GM21447 (cell line): ENCODE measurements around the gene PLXNA4.

ENCODE experiments used
- ATAC-seq: cut with Tn5 transposase; IDR thresholded peaks from one replicate; pipeline ENCODE4 v1.9.1; 2021; ENCODE audit not compliant: unreplicated experiment

The PLXNA4 gene

GRCh38 chr7:132336797-132337196, 239.5 kb downstream of the PLXNA4 start:
- no peak for ATAC-seq

GRCh38 chr7:132333301-132333700, 243.0 kb downstream of the PLXNA4 start:
- ATAC-seq = no peak

- ATAC-seq = no peak
Measured at GRCh38 chr7:132328760-132329159, 247.5 kb downstream of the PLXNA4 start.

GRCh38 chr7:132328047-132328620, 248.1 kb downstream of the PLXNA4 start:
- ATAC-seq = no peak

- ATAC-seq = no peak
Measured at GRCh38 chr7:132326878-132327589, 249.2 kb downstream of the PLXNA4 start.

GRCh38 chr7:132322970-132323369, 253.3 kb downstream of the PLXNA4 start:
- ATAC-seq = no peak

GRCh38 chr7:132321387-132321786, 254.9 kb downstream of the PLXNA4 start:
- no peak for ATAC-seq

- no peak for ATAC-seq
Measured at GRCh38 chr7:132319481-132319880, 256.8 kb downstream of the PLXNA4 start.

- peak; percentile 81 for ATAC-seq
Measured at GRCh38 chr7:132318352-132319318, 257.6 kb downstream of the PLXNA4 start.

GRCh38 chr7:132317701-132318351, 258.4 kb downstream of the PLXNA4 start:
- no peak for ATAC-seq

- ATAC-seq = no peak
Measured at GRCh38 chr7:132312531-132313055, 263.7 kb downstream of the PLXNA4 start.

GRCh38 chr7:132311733-132312132, 264.5 kb downstream of the PLXNA4 start:
- no peak for ATAC-seq

GRCh38 chr7:132309102-132309805, 267.0 kb downstream of the PLXNA4 start:
- no peak for ATAC-seq

GRCh38 chr7:132307465-132307864, 268.8 kb downstream of the PLXNA4 start:
- ATAC-seq = no peak

- ATAC-seq = no peak
Measured at GRCh38 chr7:132300599-132301277, 275.5 kb downstream of the PLXNA4 start.

- no peak for ATAC-seq
Measured at GRCh38 chr7:132298790-132299189, 277.5 kb downstream of the PLXNA4 start.

- ATAC-seq = no peak
Measured at GRCh38 chr7:132296820-132297219, 279.4 kb downstream of the PLXNA4 start.

- ATAC-seq = no peak
Measured at GRCh38 chr7:132295175-132295574, 281.1 kb downstream of the PLXNA4 start.

GRCh38 chr7:132292803-132293202, 283.5 kb downstream of the PLXNA4 start:
- ATAC-seq = no peak

- no peak for ATAC-seq
Measured at GRCh38 chr7:132291481-132291880, 284.8 kb downstream of the PLXNA4 start.
